Stimulated activated CD8-positive, alpha-beta memory T cell treated with anti-CD3 and anti-CD28 coated beads, Interleukin-12 subunit alpha, Interleukin-12 subunit beta, amount 100 ng/mL, for 24 hours (primary cell): ENCODE measurements around the gene CACNA2D4.

Source experiments
- DNase-seq: peaks from one replicate; pipeline ENCODE4 v3.0.0-alpha.2; 2020; ENCODE audit errors: extremely low read depth

CACNA2D4 gene

GRCh38 chr12:1934831-1935230, 16.4 kb upstream of the CACNA2D4 start:
- no peak for DNase-seq

- no peak for DNase-seq
Measured at GRCh38 chr12:1934068-1934467, 15.6 kb upstream of the CACNA2D4 start.

- no peak for DNase-seq
Measured at GRCh38 chr12:1933342-1934051, 15.0 kb upstream of the CACNA2D4 start.

GRCh38 chr12:1932264-1932777, 13.9 kb upstream of the CACNA2D4 start:
- DNase-seq = no peak

GRCh38 chr12:1931642-1932041, 13.2 kb upstream of the CACNA2D4 start:
- DNase-seq = no peak

- no peak for DNase-seq
Measured at GRCh38 chr12:1930803-1931597, 12.5 kb upstream of the CACNA2D4 start.

- DNase-seq = no peak
Measured at GRCh38 chr12:1929985-1930802, 11.7 kb upstream of the CACNA2D4 start.

- no peak for DNase-seq
Measured at GRCh38 chr12:1929241-1929984, 11.0 kb upstream of the CACNA2D4 start.

- no peak for DNase-seq
Measured at GRCh38 chr12:1928439-1929121, 10.1 kb upstream of the CACNA2D4 start.

- no peak for DNase-seq
Measured at GRCh38 chr12:1927751-1928351, 9.4 kb upstream of the CACNA2D4 start.

- DNase-seq = no peak
Measured at GRCh38 chr12:1927051-1927680, 8.7 kb upstream of the CACNA2D4 start.

GRCh38 chr12:1926251-1926657, 7.8 kb upstream of the CACNA2D4 start:
- DNase-seq = no peak

- DNase-seq = no peak
Measured at GRCh38 chr12:1925684-1926006, 7.2 kb upstream of the CACNA2D4 start.

- no peak for DNase-seq
Measured at GRCh38 chr12:1924996-1925683, 6.7 kb upstream of the CACNA2D4 start.

- DNase-seq = no peak
Measured at GRCh38 chr12:1922985-1923384, 4.5 kb upstream of the CACNA2D4 start.

- DNase-seq = no peak
Measured at GRCh38 chr12:1922075-1922709, 3.7 kb upstream of the CACNA2D4 start.

GRCh38 chr12:1920971-1921370, 2.5 kb upstream of the CACNA2D4 start:
- no peak for DNase-seq

- no peak for DNase-seq
Measured at GRCh38 chr12:1920436-1920835, 2.0 kb upstream of the CACNA2D4 start.

GRCh38 chr12:1919763-1920162, 1.3 kb upstream of the CACNA2D4 start:
- DNase-seq = no peak
